ENCODE results near the gene RNF146. TPM values are rescaled to one million over a fixed set of nuclear protein-coding genes. Genes with fewer than 3 reads are reported as not detected.

RNF146 gene
- total RNA-seq, 2 donors from 2014 or later: 26.6 to 27.2 TPM

- Mint-ChIP-seq H3K4me1 (ENCODE audit: low read depth) (peaks cover 37% of the 10 kb centered on the region), H3K36me3 (ENCODE audit: insufficient read depth in 2 of 2) (peaks cover 5 to 7% of the 10 kb centered on the region in 2 donors), H3K27me3 (ENCODE audit: low read depth) (no peaks in the 10 kb centered on the region), H3K9me3 (no peaks in the 10 kb centered on the region), H3K27ac (peak overlapping the region; percentile 99), H3K4me3 (peak overlapping the region; percentile 95 to 97)
- ATAC-seq (replicated peaks in 1 of 2): peak; percentile 72 to 80
- peak; percentile 71 to 74 for DNase-seq
Measured at GRCh38 chr6:127266892-127267645, 405 bp downstream of the RNF146 start.

GRCh38 chr6:127267646-127268625 lies 1.3 kb downstream of the RNF146 start:
- peaks cover 5 to 7% of the 10 kb centered on the region in 2 donors for H3K36me3 Mint-ChIP-seq (ENCODE audit: insufficient read depth in 2 of 2)
- no peak for DNase-seq
- no peaks in the 10 kb centered on the region for H3K9me3 Mint-ChIP-seq
- H3K4me1 Mint-ChIP-seq (ENCODE audit: low read depth): peaks cover 41% of the 10 kb centered on the region
- peak overlapping the region; percentile 95 to 96 for H3K4me3 Mint-ChIP-seq
- H3K27me3 Mint-ChIP-seq (ENCODE audit: low read depth): no peaks in the 10 kb centered on the region
- ATAC-seq (replicated peaks in 1 of 2): peak in 1 of 2 donors; percentile 4
- peak overlapping the region; percentile 99 for H3K27ac Mint-ChIP-seq

- DNase-seq (no peak), ATAC-seq (replicated peaks in 1 of 2) (no peak)
- Mint-ChIP-seq H3K9me3 (no peaks in the 10 kb centered on the region), H3K4me1 (ENCODE audit: low read depth) (peaks cover 45% of the 10 kb centered on the region), H3K27me3 (ENCODE audit: low read depth) (no peaks in the 10 kb centered on the region), H3K27ac (no peak overlapping the region), H3K4me3 (no peak overlapping the region), H3K36me3 (ENCODE audit: insufficient read depth in 2 of 2) (peaks cover under 1 to 2% of the 10 kb centered on the region in 2 donors)
Measured at GRCh38 chr6:127272576-127272975, 5.9 kb downstream of the RNF146 start.

- H3K4me1 Mint-ChIP-seq (ENCODE audit: low read depth): peaks cover 38% of the 10 kb centered on the region
- no peaks in the 10 kb centered on the region for H3K27me3 Mint-ChIP-seq (ENCODE audit: low read depth)
- H3K9me3 Mint-ChIP-seq: no peaks in the 10 kb centered on the region
- no peak for ATAC-seq (replicated peaks in 1 of 2)
- no peaks in the 10 kb centered on the region for H3K36me3 Mint-ChIP-seq (ENCODE audit: insufficient read depth in 2 of 2)
- no peak overlapping the region for H3K27ac Mint-ChIP-seq
- DNase-seq: no peak
- no peak overlapping the region for H3K4me3 Mint-ChIP-seq
Measured at GRCh38 chr6:127273499-127273898, 6.8 kb downstream of the RNF146 start.

GRCh38 chr6:127276331-127276730 lies 9.7 kb downstream of the RNF146 start:
- Mint-ChIP-seq H3K27me3 (ENCODE audit: low read depth) (no peaks in the 10 kb centered on the region), H3K4me3 (no peak overlapping the region), H3K36me3 (ENCODE audit: insufficient read depth in 2 of 2) (no peaks in the 10 kb centered on the region), H3K4me1 (ENCODE audit: low read depth) (peaks cover 17% of the 10 kb centered on the region), H3K9me3 (no peaks in the 10 kb centered on the region), H3K27ac (no peak overlapping the region)
- no peak for ATAC-seq (replicated peaks in 1 of 2)
- no peak for DNase-seq

DNA sequence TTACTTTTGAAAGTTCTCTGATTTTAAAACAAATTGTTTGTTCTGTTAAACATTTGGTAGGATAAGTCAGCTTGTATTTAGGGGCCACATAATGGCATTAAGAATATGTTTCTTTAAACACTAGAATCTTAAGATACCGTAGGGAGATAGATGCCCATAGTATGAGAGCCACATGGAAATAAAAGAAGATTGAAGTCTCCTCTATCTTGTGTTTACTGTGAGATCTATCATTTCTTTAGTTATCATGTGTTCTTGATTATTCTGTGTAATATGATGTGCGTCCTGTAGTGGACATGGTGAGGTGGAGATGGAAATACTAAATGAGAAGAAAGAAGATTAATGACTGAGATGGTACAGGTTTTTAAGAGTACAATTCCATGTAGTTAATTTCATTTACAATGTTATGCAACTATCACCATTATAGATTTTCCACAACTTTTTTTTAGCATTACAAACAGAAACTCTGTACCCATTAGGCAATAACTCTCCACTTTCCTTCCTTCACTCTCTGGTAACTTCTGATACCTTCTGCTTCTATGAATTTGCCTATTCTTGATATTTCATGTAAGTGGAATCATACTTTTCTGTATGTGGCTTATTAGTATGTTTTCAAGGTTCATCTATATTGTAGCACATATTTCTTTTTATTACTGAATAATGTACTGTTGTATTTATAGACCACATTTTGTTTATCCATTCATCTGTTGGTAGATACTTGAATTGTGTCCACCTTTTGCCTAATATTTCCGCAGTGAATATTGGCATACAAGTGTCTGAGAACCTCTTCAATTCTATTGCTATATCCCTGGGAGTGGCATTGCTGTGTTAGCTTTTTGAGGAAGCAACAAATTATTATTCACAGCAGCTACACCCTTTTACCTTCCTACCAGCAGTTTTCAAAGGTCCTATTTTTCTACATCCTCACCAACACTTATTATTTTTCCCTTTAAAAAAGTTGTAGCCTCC lies 11.5 kb downstream of the RNF146 start:
- no peaks in the 10 kb centered on the region for H3K27me3 Mint-ChIP-seq (ENCODE audit: low read depth)
- H3K4me1 Mint-ChIP-seq (ENCODE audit: low read depth): peaks cover 11% of the 10 kb centered on the region
- H3K36me3 Mint-ChIP-seq (ENCODE audit: insufficient read depth in 2 of 2): peaks cover 4 to 6% of the 10 kb centered on the region in 2 donors
- ATAC-seq (replicated peaks in 1 of 2) (no peak), DNase-seq (no peak)
- no peaks in the 10 kb centered on the region for H3K9me3 Mint-ChIP-seq
- H3K4me3 Mint-ChIP-seq: no peak overlapping the region
- no peak overlapping the region for H3K27ac Mint-ChIP-seq

DNA sequence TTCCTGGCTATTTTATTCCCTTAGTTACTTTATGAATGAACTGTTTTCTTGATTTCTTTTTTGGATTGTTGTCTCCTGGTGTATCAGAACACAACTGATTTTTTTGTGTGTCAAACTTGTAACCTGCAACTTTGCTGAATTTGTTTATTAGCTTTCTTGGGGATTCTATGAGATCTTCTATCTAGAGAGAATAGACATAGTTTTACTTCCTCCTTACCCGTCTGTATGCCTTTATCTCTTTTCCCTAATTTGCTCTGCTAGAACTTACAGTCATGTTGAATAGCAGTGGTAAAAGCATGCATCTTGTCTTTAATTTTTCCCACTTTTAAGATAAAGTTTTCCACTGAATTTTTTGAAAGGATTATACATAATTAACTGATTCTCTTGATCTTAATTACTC lies 13.2 kb downstream of the RNF146 start:
- Mint-ChIP-seq H3K9me3 (no peaks in the 10 kb centered on the region), H3K36me3 (ENCODE audit: insufficient read depth in 2 of 2) (peaks cover 4 to 7% of the 10 kb centered on the region in 2 donors), H3K4me1 (ENCODE audit: low read depth) (peaks cover 1% of the 10 kb centered on the region), H3K27ac (no peak overlapping the region), H3K4me3 (no peak overlapping the region), H3K27me3 (ENCODE audit: low read depth) (no peaks in the 10 kb centered on the region)
- ATAC-seq (replicated peaks in 1 of 2) (no peak), DNase-seq (no peak)

DNA sequence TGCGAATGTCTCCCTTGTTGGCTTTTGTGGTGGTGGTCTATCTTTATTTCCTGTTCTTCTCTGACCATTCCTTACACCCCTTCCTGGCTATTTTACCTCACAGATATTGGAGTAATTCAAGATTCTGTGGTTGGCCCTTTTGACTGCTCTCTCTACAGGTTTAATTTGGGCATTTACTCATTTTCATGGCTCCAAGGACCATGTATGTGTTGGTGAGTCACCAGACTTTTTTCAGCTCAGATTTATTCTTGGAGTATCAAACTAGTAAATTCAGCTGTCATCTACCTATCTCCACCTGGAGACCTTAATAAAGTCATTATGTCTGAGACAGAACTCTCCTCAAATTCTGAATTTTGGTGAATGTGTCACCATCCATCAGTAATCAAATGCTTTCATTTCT lies 15.5 kb downstream of the RNF146 start:
- Mint-ChIP-seq H3K36me3 (ENCODE audit: insufficient read depth in 2 of 2) (peaks cover 10 to 16% of the 10 kb centered on the region in 2 donors), H3K27ac (no peak overlapping the region), H3K4me3 (no peak overlapping the region), H3K4me1 (ENCODE audit: low read depth) (no peaks in the 10 kb centered on the region), H3K9me3 (no peaks in the 10 kb centered on the region), H3K27me3 (ENCODE audit: low read depth) (no peaks in the 10 kb centered on the region)
- ATAC-seq (replicated peaks in 1 of 2): no peak
- no peak for DNase-seq

DNA sequence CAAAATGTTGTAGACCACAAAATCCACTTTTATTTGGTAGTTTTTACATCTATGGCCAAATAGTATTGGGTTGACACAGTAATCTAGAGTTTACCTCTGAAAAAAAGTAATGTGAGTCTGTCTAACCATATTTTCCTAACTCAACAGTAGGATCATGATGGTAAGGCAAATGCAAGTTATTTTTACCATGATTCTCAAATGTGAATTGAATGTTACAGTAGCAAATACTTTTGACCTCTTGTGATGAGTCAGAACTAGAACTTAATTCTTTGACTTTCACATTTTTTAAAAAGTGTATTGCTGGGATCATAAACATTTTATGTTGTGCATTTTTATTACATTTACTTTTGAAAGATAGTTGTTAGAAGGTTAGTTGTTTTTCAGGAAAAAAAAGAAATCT lies 22.0 kb downstream of the RNF146 start:
- no peak overlapping the region for H3K4me3 Mint-ChIP-seq
- ATAC-seq (replicated peaks in 1 of 2) (no peak), DNase-seq (no peak)
- peaks cover 13 to 20% of the 10 kb centered on the region in 2 donors for H3K36me3 Mint-ChIP-seq (ENCODE audit: insufficient read depth in 2 of 2)
- H3K27ac Mint-ChIP-seq: no peak overlapping the region
- peaks cover 45% of the 10 kb centered on the region for H3K4me1 Mint-ChIP-seq (ENCODE audit: low read depth)
- H3K9me3 Mint-ChIP-seq: no peaks in the 10 kb centered on the region
- no peaks in the 10 kb centered on the region for H3K27me3 Mint-ChIP-seq (ENCODE audit: low read depth)

DNA sequence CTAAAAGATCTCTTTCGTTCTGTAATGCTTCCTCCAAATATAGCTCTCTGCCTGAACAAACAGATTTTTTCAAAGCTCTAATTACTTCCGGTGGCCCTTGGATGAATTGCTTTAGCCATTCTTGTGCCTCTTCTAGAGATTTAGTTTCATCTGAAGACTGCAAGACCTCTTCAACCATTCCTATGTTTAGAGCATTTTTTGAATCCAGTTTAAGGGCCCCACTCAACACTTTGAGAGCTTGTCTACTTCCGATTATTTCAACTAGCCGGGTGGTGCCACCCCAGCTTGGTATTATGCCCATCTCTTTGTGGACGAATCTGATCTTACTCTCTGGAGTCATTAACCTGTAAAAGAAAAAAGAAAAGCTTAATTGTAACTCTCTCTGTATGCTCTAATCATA lies 23.3 kb downstream of the RNF146 start:
- no peak for ATAC-seq (replicated peaks in 1 of 2)
- no peak for DNase-seq
- peak overlapping the region; percentile 92 for H3K27ac Mint-ChIP-seq
- H3K36me3 Mint-ChIP-seq (ENCODE audit: insufficient read depth in 2 of 2): peaks cover 14 to 19% of the 10 kb centered on the region in 2 donors
- H3K4me3 Mint-ChIP-seq: peak overlapping the region in 1 of 2 donors; percentile 62
- no peaks in the 10 kb centered on the region for H3K27me3 Mint-ChIP-seq (ENCODE audit: low read depth)
- no peaks in the 10 kb centered on the region for H3K9me3 Mint-ChIP-seq
- peaks cover 45% of the 10 kb centered on the region for H3K4me1 Mint-ChIP-seq (ENCODE audit: low read depth)

GRCh38 chr6:127290391-127291265 lies 24.0 kb downstream of the RNF146 start:
- peaks cover 45% of the 10 kb centered on the region for H3K4me1 Mint-ChIP-seq (ENCODE audit: low read depth)

More at GRCh38 chr6:127290391-127291265, 24.0 kb downstream of the RNF146 start:
- Mint-ChIP-seq H3K36me3 (ENCODE audit: insufficient read depth in 2 of 2) (peaks cover 12 to 19% of the 10 kb centered on the region in 2 donors), H3K4me3 (peak overlapping the region; percentile 43 to 62), H3K9me3 (no peaks in the 10 kb centered on the region), H3K27me3 (ENCODE audit: low read depth) (no peaks in the 10 kb centered on the region), H3K27ac (peak overlapping the region; percentile 92)
- ATAC-seq (replicated peaks in 1 of 2): peak; percentile 37 to 57
- DNase-seq: no peak

Data from activated T-cell treated with anti-CD3 and anti-CD28 coated beads, Interleukin-2, amount 50 U/mL, for 72 hours (primary cell).